MM.1S (cell line): Measurements from ENCODE around the gene CHST11.

ENCODE experiments used
- CTCF ChIP-seq: fragments of 300-600 bp; sonication (generic); IDR thresholded peaks from 2 replicates; pipeline ENCODE4 v1.5.1; 2016; ENCODE audit warnings: antibody characterized with exemption, low read length, mixed read lengths
- EZH2 ChIP-seq: fragments of 300-600 bp; sonication (generic); optimal IDR thresholded peaks from 2 replicates; pipeline ENCODE3; 2017; ENCODE audit warnings: low read depth, mild to moderate bottlenecking, antibody characterized with exemption, low read length, mixed read lengths
- EZH2phosphoT487 ChIP-seq: fragments of 300-600 bp; sonication (generic); IDR thresholded peaks from 2 replicates; pipeline ENCODE4 v1.6.1; 2018; ENCODE audit warnings: antibody characterized with exemption, low read length

DNA sequence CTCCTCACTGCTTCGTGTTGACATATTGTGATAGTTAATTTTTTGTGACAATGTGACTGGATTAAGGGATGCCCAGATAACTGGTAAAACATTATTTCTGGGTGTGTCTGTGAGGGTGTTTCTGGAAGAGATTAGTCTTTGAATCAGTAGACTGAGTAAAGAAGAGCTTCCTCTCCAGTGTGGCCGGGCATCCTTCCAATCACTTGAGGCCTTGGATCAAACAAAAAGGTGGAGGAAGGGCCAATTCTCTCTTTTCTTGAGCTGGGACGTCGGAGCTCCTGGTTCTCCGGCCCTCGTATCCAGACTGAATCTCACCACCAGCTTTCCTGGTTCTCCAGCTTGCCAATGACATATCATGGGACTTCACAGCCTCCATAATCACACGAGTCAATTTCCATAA lies 240.4 kb downstream of the CHST11 start:
- TF ChIP-seq CTCF = no peak
- TF ChIP-seq EZH2phosphoT487 = no peak
- TF ChIP-seq EZH2 = no peak
